GM19452 (cell line): ENCODE data around the gene MRFAP1.
"Not testable (repeated sequence)": the region's sequence is repeated elsewhere in the genome, so short reads cannot be mapped to it uniquely, and the experiment has no call there.

ENCODE experiments used
- ATAC-seq: cut with Tn5 transposase; IDR thresholded peaks from one replicate; pipeline ENCODE4 v1.9.1; 2021; ENCODE audit not compliant: unreplicated experiment

The MRFAP1 gene

DNA sequence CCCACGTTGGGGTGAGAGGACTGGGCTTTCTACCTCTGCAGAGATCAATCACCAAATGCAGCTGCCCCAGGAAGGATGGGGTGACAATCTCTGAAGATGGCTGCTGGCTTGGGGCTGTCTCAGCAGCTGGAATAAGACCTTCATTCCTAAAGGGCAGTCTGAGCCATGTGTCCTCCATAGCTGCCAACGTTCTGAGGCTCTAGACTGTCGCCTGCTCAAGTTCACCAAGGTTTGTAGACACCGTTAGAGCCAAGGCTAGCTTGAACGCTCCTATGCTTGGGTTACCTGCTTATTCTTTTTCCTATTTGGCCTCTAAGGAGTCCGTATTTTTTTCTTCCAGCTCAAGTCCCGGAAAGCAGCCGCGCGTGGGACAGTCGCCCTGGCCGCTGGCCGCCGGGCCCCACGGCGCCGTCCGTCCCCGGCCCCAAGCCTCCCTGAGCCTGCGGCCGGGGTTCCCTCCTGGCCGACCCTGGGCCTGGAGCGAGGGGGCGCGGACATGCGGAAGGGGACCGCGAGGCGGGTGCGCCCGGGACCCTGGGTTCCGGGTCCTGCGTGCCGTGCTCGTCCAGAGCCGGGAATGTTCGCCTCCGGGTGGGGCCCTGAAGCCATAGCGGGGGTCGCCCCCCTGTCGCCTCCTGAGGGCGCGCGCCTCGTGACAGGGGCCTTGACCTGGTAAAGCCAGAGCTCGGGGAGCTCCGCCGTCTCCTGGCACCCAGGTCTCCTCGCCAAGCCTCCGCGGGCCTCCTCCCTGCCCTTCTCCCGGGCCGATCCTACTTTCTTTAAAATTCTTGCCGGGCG is 23.3 kb downstream of the MRFAP1 start:
- no peak for ATAC-seq

DNA sequence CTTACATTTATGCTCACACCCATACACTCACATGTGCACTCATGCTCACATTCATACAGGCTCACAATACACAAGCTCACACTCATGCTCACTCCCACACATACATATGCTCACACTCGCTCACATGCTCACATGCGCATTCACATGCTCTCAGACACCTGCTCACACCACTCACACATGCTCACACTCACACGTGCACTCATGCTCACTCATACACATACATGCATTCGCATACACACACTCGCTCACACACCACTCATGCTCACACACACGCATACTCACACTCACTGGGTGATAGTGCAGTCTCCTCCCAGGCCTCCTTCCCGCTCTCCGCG is 24.8 kb downstream of the MRFAP1 start:
- no peak for ATAC-seq

DNA sequence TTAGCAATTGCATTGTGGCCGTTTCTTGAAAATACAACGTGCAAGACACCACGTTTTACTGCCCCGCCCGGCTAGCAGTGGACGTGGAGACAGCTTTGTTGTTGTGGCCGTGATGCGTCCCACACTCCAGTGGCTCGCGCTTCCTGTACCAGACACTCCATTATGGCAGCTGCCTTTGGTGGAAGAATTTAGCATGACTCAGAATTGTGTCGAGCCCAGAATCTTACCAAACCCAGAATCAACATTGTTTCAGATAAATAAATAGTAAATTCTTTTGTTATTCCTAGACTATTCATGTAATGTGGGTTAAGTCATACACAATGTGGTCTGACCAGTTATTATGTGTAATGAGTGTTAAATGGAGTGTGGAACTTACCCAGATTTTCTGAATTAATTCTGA is 27.9 kb downstream of the MRFAP1 start:
- ATAC-seq, result no peak

DNA sequence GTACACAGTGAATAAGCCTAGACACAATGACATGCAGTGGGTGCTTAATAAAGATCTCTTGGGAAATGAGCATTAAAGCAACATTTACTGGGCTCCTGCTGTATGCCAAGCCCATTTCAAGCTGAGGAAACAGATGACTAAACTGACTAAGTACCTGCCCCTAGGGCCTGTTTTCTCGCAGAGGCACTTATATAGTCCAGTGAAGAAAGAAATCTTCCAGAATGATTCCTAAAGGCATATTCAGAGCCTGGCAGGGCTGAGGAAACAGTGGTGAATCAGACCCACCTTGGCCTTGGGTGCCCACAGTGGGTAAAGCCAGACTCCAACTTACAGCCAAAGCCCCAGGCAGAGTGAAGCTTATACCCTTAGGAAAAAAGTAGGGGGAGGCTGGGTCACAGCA is 31.2 kb downstream of the MRFAP1 start:
- no peak for ATAC-seq

DNA sequence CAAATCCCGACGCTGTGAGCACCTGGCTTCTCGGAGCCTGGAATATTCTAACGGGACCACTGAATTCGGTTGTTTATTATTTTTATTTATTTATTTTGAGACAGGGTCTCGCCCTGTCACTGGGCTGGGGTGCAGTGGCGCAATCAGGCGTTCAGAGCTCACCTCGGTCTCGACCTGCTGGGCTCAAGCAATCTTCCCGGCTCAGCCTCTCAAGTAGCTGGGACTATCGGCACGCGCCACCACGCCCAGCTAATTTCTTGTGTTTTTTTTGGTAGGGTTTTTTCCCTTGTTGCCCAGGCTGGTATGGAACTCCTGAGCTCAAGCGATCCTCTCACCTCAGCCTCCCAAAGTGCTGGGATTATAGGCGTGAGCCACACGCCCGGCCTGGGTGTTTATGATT is 31.6 kb downstream of the MRFAP1 start:
- no peak for ATAC-seq

DNA sequence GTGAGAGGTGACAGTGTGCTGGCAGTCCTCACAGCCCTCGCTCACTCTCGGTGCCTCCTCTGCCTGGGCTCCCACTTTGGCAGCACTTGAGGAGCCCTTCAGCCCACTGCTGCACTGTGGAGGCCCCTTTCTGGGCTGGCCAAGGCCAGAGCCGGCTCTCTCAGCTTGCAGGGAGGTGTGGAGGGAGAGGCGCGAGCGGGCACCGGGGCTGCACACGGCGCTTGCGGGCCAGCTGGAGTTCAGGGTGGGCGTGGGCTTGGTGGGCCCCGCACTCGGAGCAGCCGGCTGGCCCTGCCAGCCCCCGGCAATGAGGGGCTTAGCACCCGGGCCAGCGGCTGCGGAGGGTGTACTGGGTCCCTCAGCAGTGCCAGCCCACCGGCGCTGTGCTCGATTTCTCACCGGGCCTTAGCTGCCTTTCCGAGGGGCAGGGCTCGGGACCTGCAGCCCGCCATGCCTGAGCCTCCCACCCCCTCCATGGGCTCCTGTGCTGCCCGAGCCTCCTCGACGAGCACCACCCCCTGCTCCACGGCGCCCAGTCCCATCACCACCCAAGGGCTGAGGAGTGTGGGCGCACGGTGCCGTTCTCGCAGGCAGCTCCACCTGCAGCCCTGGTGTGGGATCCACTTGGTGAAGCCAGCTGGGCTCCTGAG is 32.2 kb downstream of the MRFAP1 start:
- ATAC-seq, result not testable (repeated sequence)

DNA sequence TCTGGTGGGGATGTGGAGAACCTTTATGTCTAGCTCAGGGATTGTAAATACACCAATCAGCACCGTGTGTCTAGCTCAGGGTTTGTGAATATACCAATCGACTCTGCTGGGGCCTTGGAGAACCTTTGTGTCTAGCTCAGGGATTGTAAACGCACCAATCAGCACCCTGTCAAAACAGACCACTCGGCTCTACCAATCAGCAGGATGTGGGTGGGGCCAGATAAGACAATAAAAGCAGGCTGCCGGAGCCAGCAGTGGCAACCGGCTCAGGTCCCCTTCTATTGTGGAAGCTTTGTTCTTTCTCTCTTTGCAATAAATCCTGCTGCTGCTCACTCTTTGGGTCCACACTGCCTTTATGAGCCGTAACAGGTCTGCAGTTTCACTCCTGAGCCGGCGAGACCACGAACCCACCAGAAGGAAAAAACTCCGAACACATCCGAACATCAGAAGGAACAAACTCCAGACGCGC is 32.7 kb downstream of the MRFAP1 start:
- not testable (repeated sequence) for ATAC-seq

DNA sequence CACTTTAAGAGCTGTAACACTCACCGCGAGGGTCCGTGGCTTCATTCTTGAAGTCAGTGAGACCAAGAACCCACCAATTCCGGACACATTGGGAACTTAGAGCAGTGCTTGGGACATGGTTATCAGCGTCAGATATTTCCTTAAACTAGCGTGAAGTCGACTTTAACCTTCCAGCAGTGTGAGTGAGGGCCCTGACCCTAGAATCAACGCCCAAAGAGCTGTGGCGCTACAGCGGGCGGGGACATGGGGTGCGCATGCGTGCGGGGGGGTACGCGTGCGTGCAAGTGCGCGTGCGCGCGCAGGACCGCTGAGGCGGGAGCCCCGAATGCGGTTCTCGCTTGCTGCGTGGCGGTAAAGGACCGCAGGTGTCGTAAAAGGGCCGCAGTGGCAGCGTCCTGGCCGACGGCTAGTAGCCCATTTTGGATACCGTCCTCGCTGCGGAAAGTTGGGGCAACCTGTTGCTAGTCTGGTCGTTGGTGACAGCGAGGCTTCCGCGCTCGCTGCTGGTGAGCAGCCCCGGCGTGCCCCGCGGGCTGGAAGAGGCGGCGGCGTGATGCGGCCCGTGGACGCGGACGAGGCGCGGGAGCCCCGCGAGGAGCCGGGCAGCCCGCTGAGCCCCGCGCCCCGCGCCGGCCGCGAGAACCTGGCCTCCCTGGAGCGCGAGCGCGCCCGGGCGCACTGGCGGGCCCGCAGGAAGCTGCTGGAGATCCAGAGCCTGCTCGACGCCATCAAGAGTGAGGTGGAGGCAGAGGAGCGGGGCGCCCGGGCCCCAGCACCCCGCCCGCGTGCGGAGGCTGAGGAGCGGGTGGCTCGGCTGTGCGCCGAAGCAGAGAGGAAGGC is 33.4 kb downstream of the MRFAP1 start:
- ATAC-seq, result peak; percentile 72

DNA sequence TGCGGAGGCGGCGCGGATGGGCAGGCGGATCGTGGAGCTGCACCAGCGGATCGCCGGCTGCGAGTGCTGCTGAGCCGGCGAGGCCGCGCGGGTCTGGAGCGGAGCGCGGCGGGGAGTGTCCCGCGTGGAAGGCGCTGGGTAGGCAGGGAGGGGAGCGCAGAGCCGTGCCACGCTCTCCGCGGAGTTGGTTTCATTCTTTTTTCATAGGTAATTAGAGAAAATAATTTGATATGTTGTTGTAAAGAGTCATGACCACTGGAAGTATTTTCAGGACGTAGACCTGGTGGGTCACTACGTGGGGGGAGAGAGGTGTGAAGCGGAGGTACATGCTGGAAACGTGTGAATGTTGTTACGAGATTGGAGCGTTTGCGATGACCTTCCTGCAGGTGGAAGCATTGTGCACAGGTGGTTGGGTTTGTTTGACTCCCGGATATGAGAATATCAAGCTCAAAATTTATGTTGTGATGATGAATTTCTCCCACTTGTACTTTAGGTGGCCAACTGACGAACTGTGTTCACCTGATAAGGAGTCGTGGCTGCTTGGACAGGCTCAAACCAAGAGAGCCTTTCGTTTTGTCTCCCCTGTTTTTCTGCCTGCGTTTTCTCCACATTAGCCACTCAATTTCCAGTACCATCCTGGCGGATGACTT is 34.1 kb downstream of the MRFAP1 start:
- peak; percentile 39 for ATAC-seq

DNA sequence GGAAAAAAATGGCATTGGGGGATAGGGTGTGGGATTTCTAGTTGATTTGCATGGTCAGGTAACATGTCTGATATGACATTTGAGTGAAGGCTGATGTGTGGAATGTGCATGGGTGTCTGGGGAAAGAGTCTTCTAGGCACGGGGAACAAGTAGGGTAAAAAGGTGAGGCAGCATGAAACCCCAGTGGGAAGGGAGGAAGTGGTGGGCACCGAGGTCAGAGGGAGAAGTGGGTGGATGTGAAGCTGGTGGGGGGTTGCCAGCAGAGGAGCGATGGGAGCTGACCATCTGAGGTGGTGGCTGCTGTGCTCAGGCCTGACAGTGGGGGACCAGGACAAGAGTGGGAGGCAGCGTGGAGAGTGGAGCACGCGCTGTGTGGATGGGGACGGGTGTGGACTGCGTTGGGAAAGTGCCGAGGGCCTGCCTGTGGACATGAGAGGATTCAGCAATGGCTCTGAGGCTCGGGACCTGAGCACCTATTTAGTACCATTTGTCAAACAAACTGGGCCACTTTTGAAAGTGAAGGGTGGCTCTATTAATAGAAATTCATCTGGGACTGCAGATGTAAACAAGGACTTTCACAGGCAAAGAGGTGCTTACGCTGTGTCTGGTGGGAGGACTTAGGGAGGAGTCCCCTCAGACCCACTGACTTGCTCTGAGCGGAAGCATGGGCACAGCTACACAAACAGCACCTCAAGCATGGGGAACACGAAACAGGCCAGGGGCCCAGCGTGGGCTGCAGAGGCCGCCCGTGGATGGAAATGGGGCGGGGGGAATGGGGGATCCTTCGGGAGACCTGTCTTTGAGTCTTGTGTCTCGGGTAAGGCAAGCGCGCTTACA is 36.5 kb downstream of the MRFAP1 start:
- ATAC-seq, result no peak

DNA sequence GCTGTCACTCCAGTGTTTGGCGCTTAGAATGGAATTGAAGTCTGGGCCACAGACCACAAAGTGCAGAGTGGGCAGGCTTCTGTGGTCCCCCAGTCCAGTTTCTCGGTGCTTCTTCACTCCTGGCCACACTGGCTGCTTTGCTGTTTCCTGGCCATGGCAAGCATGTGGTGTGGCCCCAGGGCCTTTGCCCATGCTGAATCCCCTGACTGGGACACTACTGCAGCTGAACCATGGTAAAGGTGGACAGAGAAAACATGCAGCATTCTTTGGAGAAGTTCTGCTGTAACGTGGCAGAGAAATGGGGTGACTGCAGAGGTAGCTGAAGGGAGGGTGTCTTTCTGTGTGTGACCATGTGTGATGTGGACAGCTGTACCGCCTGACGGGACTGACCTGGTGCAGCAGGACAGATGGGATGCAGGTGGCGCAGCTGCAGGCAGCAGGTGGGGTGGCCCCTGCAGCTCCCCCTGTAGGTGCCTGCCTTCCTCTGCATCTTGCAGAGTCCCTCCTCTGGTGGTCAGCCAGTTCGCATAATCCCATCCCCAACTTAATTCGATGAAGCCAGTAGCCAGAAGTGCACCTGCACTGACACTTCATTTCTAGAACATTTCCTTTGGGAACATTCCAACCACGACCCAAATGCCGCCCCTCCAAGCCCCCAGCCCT is 40.0 kb downstream of the MRFAP1 start:
- ATAC-seq, result no peak

DNA sequence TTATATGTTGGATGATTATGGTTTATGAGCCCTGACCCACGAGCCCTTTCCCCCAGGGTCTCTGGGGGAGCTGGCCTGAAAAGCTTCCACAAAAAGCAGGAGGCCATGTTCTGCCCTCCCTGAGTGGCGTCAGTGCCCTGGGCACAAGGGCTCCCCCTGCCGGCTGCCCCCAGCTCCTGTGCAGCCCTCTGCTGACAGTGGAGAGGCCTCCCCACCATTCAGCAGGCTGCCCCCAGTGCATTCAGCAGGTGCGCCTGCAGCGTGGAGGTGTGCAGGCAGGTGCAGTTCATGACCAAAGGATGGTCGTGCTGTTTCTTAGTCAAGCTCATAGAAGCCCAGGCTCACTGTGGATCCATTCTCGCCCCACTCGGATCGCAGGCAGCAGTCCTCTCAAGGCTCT is 40.7 kb downstream of the MRFAP1 start:
- ATAC-seq, result no peak

DNA sequence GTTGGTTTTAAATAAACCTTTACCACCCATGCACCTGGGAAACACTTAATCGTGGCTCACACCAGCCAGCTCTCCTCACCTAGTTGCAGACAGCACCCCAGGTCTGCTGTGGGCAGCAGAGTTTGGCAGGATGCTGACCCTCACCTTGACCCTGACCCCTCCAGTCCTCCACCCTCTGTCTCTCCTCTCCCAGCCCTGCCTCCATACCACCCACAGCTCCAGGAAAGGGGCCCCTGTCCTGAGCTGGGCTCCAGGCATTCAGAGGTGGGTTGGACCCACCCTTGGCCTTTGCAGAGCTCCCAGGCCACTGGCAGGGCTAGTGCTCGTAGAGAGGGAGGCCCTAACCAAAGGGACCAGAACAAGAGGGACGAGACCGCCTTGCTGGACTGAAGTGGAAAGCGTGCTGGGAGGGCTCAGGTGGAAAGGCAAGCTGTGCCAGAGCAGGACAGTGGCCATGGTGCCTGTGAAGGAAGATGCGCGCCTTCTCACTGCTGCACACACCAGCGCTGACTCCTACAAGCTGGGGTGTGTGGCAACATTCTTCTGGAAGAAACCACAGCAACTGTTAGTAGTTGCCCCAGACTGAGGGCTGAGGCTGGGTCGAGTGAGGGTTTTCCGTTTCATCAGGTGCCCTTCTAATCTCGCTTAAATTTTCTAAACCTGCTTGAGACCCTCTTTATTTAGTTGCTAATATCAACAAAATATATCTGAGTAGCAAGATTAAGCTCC is 42.5 kb downstream of the MRFAP1 start:
- no peak for ATAC-seq

DNA sequence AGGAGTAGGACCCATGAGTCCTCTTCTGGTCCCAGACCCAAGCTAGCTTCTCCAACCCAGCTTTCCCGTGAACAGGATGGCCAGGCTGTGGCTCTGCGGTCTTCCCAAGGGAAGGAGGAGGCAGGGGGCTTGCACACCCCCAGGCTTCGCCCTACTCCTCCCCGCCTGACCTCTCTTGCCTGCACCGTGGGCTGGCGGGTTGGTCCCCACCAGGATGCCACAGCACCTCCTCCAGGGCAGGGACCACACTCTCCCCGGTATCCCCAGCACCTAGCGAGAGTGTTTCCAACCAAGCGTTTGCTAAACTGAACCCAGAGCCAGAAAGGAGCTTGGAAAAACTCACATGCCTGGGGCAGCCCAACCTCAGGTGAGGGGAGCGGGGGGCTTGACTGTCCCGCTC is 44.2 kb downstream of the MRFAP1 start:
- ATAC-seq, result no peak

DNA sequence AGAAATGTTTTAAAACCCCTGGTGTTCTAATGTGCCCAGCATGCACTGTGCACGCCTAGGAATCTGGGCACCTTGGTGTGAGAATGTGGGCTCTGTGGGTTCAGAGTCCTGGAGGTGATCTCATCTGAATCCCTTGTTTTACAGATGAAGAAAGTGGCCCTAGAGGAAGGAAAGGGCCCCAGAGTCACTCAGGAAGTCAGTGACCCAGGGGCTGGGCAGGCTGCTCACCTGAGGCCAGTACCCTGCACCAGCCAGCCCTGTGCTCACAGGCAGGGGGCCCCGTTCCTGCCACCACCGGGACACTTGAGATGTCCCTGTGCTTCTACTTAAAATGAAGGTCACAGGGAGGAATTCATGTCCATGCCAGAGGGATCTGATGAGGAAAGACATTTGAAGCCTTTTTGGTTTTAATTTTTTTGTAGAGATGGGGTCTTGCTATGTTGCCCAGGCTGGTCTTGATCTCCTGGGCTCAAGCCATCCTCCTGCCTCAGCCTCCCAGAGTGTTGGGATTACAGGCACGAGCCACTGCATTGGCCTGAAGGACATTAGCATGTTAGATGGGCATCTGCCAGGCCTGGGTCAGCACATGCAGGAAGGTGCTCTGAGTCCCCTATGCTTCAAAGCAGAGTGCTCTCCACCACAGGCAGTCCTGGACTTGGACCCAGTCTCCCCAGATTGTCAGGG is 45.8 kb downstream of the MRFAP1 start:
- no peak for ATAC-seq

DNA sequence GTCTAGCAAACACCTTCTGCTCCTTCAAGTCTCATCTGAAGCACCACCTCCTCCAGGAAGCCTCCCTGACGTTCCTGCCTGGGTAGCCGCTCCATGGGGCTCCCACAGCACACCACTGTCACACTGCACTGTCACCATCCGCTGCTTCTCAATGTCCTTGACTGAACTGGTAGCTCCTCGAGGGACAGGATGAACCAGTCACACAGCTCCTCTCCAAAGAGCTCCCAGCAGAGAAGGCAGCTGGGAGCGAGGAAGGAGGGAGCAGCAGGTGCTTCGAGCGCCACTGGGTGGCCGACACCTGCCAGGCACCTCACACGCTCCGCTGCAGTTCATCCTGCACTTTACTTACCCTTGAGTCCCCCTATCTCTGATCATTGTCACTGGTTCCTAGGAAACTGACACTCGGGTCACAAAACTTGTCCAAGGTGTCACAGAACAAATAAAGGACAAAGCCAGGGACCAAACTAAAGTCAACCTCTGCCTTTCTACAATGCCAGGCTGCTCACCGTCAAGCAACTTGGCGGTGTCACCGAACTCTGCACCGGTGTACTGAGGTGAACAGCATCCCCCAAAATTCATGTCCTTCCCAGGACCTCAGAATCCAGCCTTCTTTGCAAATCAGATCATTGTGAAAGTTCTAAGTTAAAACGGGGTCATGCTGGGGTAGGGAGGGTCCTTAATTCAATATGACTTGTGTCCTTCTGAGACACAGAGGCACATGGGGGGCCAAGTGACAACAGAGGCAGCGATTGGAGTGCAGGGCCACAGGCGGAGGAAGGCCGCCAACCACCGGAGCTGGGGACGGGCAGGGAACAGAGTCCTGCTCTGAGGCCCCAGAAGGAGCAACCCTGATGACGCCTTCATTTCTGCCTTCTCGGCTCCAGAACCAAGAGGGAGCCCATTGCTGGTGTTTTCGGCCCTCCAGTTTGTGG is 47.7 kb downstream of the MRFAP1 start:
- no peak for ATAC-seq

DNA sequence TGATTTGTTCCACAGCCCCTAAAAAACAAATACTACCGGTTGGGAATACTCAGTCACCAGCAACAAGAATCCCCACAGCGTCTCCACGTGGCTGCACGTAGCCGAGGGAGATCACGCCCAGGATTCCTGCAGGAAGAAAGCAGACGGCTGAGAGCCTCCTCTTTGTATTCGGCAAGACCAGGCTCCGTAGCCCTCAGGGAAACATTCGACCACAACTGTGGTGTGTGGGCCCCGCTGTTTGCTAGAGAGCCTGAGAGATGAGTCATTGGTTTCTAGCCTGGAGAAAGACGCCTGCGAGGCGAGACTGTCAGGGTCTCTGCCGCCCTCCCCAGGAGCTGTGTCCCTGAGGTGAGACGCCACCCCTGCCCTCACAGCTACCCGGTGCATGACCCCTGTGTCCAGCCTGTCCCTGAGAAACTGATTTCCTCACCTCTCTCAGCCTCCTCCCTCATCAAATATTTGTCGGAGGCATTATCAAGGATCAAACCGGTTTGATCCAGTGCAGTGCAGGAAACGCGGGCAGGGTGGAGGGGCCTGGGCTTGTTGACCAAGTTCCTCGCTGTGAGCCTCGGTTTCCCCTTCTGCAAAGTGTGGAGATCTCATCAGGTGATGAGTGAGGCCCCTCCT is 48.5 kb downstream of the MRFAP1 start:
- ATAC-seq, result peak; percentile 76
